ENCODE data around the gene ACAP3. TPM values are rescaled to one million over a fixed set of nuclear protein-coding genes. Genes with fewer than 3 reads are reported as not detected.
A peak's percentile ranks its signal among the peaks of the same experiment; 100 is the strongest.

Gene ACAP3
- polyA plus RNA-seq, 1 donor, result 44.6 TPM

GRCh38 chr1:1286313-1287261, 21.1 kb downstream of the ACAP3 start:
- no peak for DNase-seq (ENCODE audit: low read depth)

- no peak for DNase-seq (ENCODE audit: low read depth)
Measured at GRCh38 chr1:1285611-1286311, 22.0 kb downstream of the ACAP3 start.

- DNase-seq (ENCODE audit: low read depth), result no peak
Measured at GRCh38 chr1:1285102-1285571, 22.6 kb downstream of the ACAP3 start.

- DNase-seq (ENCODE audit: low read depth), result no peak
Measured at GRCh38 chr1:1284221-1285101, 23.3 kb downstream of the ACAP3 start.

GRCh38 chr1:1283821-1284220, 23.9 kb downstream of the ACAP3 start:
- DNase-seq (ENCODE audit: low read depth), result no peak

- DNase-seq (ENCODE audit: low read depth), result no peak
Measured at GRCh38 chr1:1282998-1283397, 24.7 kb downstream of the ACAP3 start.

GRCh38 chr1:1281533-1282321, 26.0 kb downstream of the ACAP3 start:
- DNase-seq (ENCODE audit: low read depth), result no peak

- DNase-seq (ENCODE audit: low read depth), result no peak
Measured at GRCh38 chr1:1280782-1281481, 26.8 kb downstream of the ACAP3 start.

GRCh38 chr1:1279028-1279427, 28.7 kb downstream of the ACAP3 start:
- no peak for DNase-seq (ENCODE audit: low read depth)

GRCh38 chr1:1278620-1279019, 29.1 kb downstream of the ACAP3 start:
- no peak for DNase-seq (ENCODE audit: low read depth)

GRCh38 chr1:1275836-1276235, 31.9 kb downstream of the ACAP3 start:
- DNase-seq (ENCODE audit: low read depth), result no peak

- DNase-seq (ENCODE audit: low read depth), result no peak
Measured at GRCh38 chr1:1274931-1275431, 32.7 kb downstream of the ACAP3 start.

- DNase-seq (ENCODE audit: low read depth), result no peak
Measured at GRCh38 chr1:1274299-1274930, 33.3 kb downstream of the ACAP3 start.

GRCh38 chr1:1273512-1274298, 34.0 kb downstream of the ACAP3 start, which contains the start of gene UBE2J2:
UBE2J2 (minus strand) TSS chr1:1273854; CDS start chr1:1267992, 5,862 bp downstream.
- peak; percentile 52 for DNase-seq (ENCODE audit: low read depth)

GRCh38 chr1:1273209-1273511, 34.6 kb downstream of the ACAP3 start:
- no peak for DNase-seq (ENCODE audit: low read depth)

- DNase-seq (ENCODE audit: low read depth), result no peak
Measured at GRCh38 chr1:1272341-1273208, 35.2 kb downstream of the ACAP3 start.

- no peak for DNase-seq (ENCODE audit: low read depth)
Measured at GRCh38 chr1:1270813-1271212, 36.9 kb downstream of the ACAP3 start.

GRCh38 chr1:1268284-1268682, 39.4 kb downstream of the ACAP3 start:
- DNase-seq (ENCODE audit: low read depth), result no peak

Measured in forelimb muscle (tissue), 1 donor.